ENCODE data around the gene TCP11L1. TPM values are rescaled to one million over a fixed set of nuclear protein-coding genes. Genes with fewer than 3 reads are reported as not detected.
"Not testable (repeated sequence)": the region's sequence is repeated elsewhere in the genome, so short reads cannot be mapped to it uniquely, and the experiment has no call there.

TCP11L1 gene
- total and polyA plus RNA-seq, 2 donors = 7.3 to 7.4 TPM

GRCh38 chr11:33116535-33116934, 77.2 kb downstream of the TCP11L1 start:
- Histone ChIP-seq H3K4me3 (ENCODE audit: low read length in 2 of 2) (no peak overlapping the region), H3K9me3 (ENCODE audit: control insufficient read depth in 2 of 2, insufficient read depth in 1 of 2, low read length in 1 of 2) (no peaks in the 10 kb centered on the region), H3K36me3 (ENCODE audit: control insufficient read depth in 2 of 2, insufficient read depth in 2 of 2, low read length in 1 of 2) (no peaks in the 10 kb centered on the region), H3K27me3 (ENCODE audit: control insufficient read depth in 2 of 2, insufficient read depth in 1 of 2, low read length in 1 of 2) (no peaks in the 10 kb centered on the region), H3K27ac (ENCODE audit: low read depth in 1 of 2, low read length in 1 of 2) (no peak overlapping the region), H3K4me1 (ENCODE audit: control insufficient read depth in 2 of 2, insufficient read depth in 2 of 2, low read length in 2 of 2) (no peaks in the 10 kb centered on the region)
- DNase-seq (ENCODE audit: low read depth in 6 of 9, low spot score in 9 of 9) = no peak

GRCh38 chr11:33122696-33123095, 83.3 kb downstream of the TCP11L1 start:
- H3K27me3 ChIP-seq (ENCODE audit: control insufficient read depth in 2 of 2, insufficient read depth in 1 of 2, low read length in 1 of 2); H3K9me3 ChIP-seq (ENCODE audit: control insufficient read depth in 2 of 2, insufficient read depth in 1 of 2, low read length in 1 of 2); H3K36me3 ChIP-seq (ENCODE audit: control insufficient read depth in 2 of 2, insufficient read depth in 2 of 2, low read length in 1 of 2); H3K4me3 ChIP-seq (ENCODE audit: low read length in 2 of 2); H3K27ac ChIP-seq (ENCODE audit: low read depth in 1 of 2, low read length in 1 of 2); H3K4me1 ChIP-seq (ENCODE audit: control insufficient read depth in 2 of 2, insufficient read depth in 2 of 2, low read length in 2 of 2); DNase-seq (ENCODE audit: low read depth in 6 of 9, low spot score in 9 of 9): not testable (repeated sequence)
- 100% methylated on average over 1 of the region's 1 CpG for WGBS

Other genes with a start within 250 kb of the TCP11L1 start
- 0.05 TPM for gene CCDC73, start 244.9 kb upstream of the TCP11L1 start, total RNA-seq
- gene CCDC73, start 244.9 kb upstream of the TCP11L1 start, polyA plus RNA-seq = 0.25 TPM
- 3.1 TPM for gene PRRG4, start 209.6 kb upstream of the TCP11L1 start, total RNA-seq
- 14.4 TPM for gene PRRG4, start 209.6 kb upstream of the TCP11L1 start, polyA plus RNA-seq
- gene QSER1, start 146.8 kb upstream of the TCP11L1 start, total RNA-seq = 14.5 TPM
- gene QSER1, start 146.8 kb upstream of the TCP11L1 start, polyA plus RNA-seq = 5.8 TPM
- gene DEPDC7, start 23.7 kb upstream of the TCP11L1 start, total RNA-seq = 3.2 TPM
- gene DEPDC7, start 23.7 kb upstream of the TCP11L1 start, polyA plus RNA-seq = 6.6 TPM
- gene CSTF3, start 121.9 kb downstream of the TCP11L1 start, total RNA-seq = 23.3 TPM
- gene CSTF3, start 121.9 kb downstream of the TCP11L1 start, polyA plus RNA-seq = 46.1 TPM
- 60.7 TPM for gene HIPK3, start 217.8 kb downstream of the TCP11L1 start, total RNA-seq
- 35.7 TPM for gene HIPK3, start 217.8 kb downstream of the TCP11L1 start, polyA plus RNA-seq

Data from thymus (tissue), 11 donors.